ENCODE results near the gene LINC01488. TPM values are rescaled to one million over a fixed set of nuclear protein-coding genes. Genes with fewer than 3 reads are reported as not detected.

LINC01488 gene
- total and polyA plus RNA-seq, 4 donors, result not detected

DNA sequence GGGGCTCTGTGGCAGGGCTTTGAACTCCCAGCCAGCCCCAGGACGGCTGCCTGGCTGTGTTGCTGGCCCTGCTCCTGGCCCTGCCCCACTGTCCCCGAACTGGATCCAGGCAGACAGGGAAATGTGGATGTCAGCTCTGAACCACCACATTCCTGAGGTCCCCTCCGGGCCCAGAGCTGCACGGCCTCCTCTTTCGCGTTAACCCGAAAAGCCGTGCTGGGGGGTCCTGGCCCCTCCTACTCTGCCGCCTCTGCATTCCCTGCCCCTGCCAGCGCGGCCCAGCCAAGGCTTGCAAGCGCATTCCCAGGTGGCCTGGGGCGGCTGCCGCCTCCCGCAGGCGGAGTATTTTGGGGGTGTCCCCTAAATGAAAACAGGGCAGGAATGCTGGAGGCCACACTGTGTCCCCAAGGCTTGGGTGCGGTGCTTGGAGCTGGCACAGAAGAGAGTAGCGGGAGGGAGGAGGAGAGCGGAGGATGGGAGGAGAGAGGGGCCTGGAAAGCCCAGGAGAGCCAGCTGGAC lies 5.4 kb downstream of the LINC01488 start:
- peak; percentile 43 for ATAC-seq (ENCODE audit: low FRiP score)

DNA sequence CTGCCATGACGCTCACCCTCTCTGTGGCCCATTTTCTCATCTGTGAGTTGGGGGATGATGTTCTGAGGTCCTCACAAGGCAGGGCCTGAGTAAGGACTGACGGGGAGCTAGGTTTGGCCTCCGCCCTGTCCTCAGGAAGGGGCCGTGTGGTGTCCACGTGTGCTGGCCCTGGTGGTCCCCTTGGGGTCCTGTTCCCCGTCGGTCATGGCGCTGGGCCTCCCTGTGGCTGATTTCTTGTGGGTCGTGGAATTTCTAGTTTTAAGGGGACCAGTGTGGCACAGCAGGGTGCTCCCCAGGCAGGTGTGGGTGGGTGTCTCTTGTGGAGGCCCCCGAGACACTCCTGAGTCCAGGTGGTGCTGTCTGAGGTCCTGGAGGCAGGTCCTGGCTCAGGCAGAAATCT lies 5.9 kb downstream of the LINC01488 start:
- Histone ChIP-seq H3K9me3 (ENCODE audit: control insufficient read depth, low read length) (no peaks in the 10 kb centered on the region), H3K27ac (ENCODE audit: low read depth in 1 of 2, low read length in 2 of 2) (no peak overlapping the region), H3K27me3 (ENCODE audit: control insufficient read depth in 1 of 2, insufficient read depth in 2 of 2, low read length in 1 of 2) (no peaks in the 10 kb centered on the region), H3K4me1 (ENCODE audit: control insufficient read depth in 1 of 2, insufficient read depth in 2 of 2, low read length in 2 of 2) (no peaks in the 10 kb centered on the region), H3K36me3 (ENCODE audit: control insufficient read depth in 1 of 2, insufficient read depth in 2 of 2, low read length in 1 of 2) (no peaks in the 10 kb centered on the region), H3K4me3 (ENCODE audit: low read length in 2 of 2) (no peak overlapping the region)
- ATAC-seq (ENCODE audit: low FRiP score) (no peak), DNase-seq (peak; percentile 33 to 50)
- 90 to 97% methylated on average over 10 of the region's 10 CpGs for WGBS, 2 donors
- intact Hi-C loops (cut with DNase I), result no loop called here

More for the DNA sequence above, 5.4 kb downstream of the LINC01488 start:
- Histone ChIP-seq H3K36me3 (ENCODE audit: control insufficient read depth in 1 of 2, insufficient read depth in 2 of 2, low read length in 1 of 2) (no peaks in the 10 kb centered on the region), H3K4me3 (ENCODE audit: low read length in 2 of 2) (no peak overlapping the region), H3K27me3 (ENCODE audit: control insufficient read depth in 1 of 2, insufficient read depth in 2 of 2, low read length in 1 of 2) (no peaks in the 10 kb centered on the region), H3K9me3 (ENCODE audit: control insufficient read depth, low read length) (no peaks in the 10 kb centered on the region), H3K4me1 (ENCODE audit: control insufficient read depth in 1 of 2, insufficient read depth in 2 of 2, low read length in 2 of 2) (no peaks in the 10 kb centered on the region), H3K27ac (ENCODE audit: low read depth in 1 of 2, low read length in 2 of 2) (no peak overlapping the region)
- DNase-seq, result peak; percentile 54 to 84
- WGBS, 2 donors, result 18 to 19% methylated on average over 18 to 19 of the region's 19 CpGs
- intact Hi-C loops (cut with DNase I), result no loop called here

DNA sequence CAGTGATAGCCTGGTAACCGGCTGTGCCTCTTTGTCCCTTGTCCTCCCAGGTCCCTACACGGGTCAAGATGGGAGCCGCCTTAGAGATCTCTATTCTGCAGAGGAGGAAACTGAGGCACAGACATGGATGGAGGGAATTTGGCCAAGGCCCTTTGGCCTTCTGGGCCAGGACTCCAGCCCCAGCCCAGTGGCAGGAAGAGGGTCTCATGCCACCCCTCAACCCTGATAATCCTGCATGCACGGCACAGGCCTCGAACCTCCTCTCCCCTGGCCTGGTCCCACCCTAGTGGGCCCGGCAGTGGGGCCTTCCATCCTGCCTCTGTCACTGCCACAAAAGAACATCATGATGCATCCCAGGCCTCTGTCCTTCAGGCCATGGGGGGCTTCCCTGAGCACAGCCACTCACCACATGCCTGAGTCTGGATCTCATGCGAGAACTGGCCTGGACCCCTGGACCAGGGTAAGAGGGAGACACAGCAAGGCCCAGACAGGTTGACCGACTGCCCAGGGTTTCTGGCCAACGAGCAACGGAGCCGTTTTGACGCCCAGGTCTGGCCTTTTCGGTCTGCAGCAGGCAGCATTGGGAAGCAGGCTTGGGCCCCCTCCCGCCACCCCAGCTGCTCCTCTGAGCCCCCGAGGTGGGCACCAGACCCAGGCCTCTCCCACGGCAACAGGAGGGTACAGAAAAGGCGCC lies 6.5 kb downstream of the LINC01488 start:
- H3K4me1 ChIP-seq (ENCODE audit: control insufficient read depth in 1 of 2, insufficient read depth in 2 of 2, low read length in 2 of 2), result no peaks in the 10 kb centered on the region
- no peaks in the 10 kb centered on the region for H3K36me3 ChIP-seq (ENCODE audit: control insufficient read depth in 1 of 2, insufficient read depth in 2 of 2, low read length in 1 of 2)
- H3K4me3 ChIP-seq (ENCODE audit: low read length in 2 of 2), result no peak overlapping the region
- ATAC-seq (ENCODE audit: low FRiP score) (no peak), DNase-seq (peak; percentile 40 to 62)
- intact Hi-C loops (cut with DNase I), result no loop called here
- H3K9me3 ChIP-seq (ENCODE audit: control insufficient read depth, low read length), result no peaks in the 10 kb centered on the region
- 94 to 96% methylated on average over 17 of the region's 17 CpGs for WGBS, 2 donors
- no peaks in the 10 kb centered on the region for H3K27me3 ChIP-seq (ENCODE audit: control insufficient read depth in 1 of 2, insufficient read depth in 2 of 2, low read length in 1 of 2)
- no peak overlapping the region for H3K27ac ChIP-seq (ENCODE audit: low read depth in 1 of 2, low read length in 2 of 2)

DNA sequence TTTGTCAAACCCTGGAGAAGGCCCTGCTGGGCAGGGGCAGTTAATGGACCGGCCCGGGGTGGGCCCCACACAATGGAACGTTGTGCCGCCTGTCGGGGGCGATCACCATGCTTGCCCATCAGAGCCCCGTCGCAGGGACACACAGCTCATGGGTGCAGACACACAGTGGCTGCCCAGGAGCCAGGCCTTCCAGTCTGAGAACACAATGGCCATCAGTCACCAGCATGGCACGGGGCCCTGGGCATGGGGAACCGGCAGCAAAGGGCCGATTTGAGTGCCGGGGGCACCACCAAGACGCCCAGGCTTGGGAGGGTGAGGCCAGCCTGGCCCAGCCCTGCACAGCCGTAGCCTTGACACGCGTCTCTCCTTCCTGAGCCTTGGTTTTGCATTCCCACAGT lies 7.1 kb downstream of the LINC01488 start:
- Histone ChIP-seq H3K4me3 (ENCODE audit: low read length in 2 of 2) (no peak overlapping the region), H3K4me1 (ENCODE audit: control insufficient read depth in 1 of 2, insufficient read depth in 2 of 2, low read length in 2 of 2) (no peaks in the 10 kb centered on the region), H3K27me3 (ENCODE audit: control insufficient read depth in 1 of 2, insufficient read depth in 2 of 2, low read length in 1 of 2) (no peaks in the 10 kb centered on the region), H3K27ac (ENCODE audit: low read depth in 1 of 2, low read length in 2 of 2) (no peak overlapping the region), H3K36me3 (ENCODE audit: control insufficient read depth in 1 of 2, insufficient read depth in 2 of 2, low read length in 1 of 2) (no peaks in the 10 kb centered on the region), H3K9me3 (ENCODE audit: control insufficient read depth, low read length) (no peaks in the 10 kb centered on the region)
- 73 to 85% methylated on average over 16 of the region's 16 CpGs for WGBS, 2 donors
- DNase-seq (peak in 1 of 2 donors; percentile 73), ATAC-seq (ENCODE audit: low FRiP score) (no peak)
- intact Hi-C loops (cut with DNase I), result no loop called here

DNA sequence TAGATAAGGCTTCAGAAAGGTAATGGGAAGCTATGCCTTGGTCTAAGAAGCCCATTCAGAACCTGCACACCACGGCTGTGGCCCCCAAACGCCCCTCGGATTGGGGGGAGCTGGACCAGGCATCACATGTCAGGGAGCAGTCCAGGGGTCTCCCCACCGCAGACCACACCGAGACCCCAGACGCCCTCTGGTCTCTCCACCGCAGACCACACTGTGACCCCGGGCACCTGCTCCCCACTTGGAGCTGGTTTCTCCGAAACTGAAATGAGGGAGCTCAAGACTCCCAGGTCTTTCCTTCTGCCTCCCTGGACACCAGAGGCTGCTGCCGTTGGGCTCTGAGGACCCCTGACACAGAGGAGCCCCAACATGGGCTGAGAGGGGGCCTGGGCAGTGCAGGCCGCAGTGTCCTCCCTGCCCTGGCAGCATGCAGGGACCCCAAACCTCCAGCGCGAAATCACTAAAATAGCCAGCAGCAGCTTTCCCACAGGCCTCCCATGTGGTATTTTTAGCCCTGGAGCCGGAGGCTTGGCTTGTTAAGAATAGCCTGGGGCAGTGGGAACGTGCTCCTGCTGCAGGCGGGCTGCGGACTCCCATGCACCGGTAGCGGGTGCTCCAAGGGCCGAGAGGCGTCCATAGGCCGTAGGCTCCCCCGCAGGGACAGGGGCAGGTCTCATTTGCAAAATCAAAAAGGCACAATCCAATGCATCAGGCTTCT lies 7.7 kb downstream of the LINC01488 start:
- no peaks in the 10 kb centered on the region for H3K36me3 ChIP-seq (ENCODE audit: control insufficient read depth in 1 of 2, insufficient read depth in 2 of 2, low read length in 1 of 2)
- 28 to 32% methylated on average over 23 of the region's 23 CpGs for WGBS, 2 donors
- H3K4me3 ChIP-seq (ENCODE audit: low read length in 2 of 2), result no peak overlapping the region
- no peaks in the 10 kb centered on the region for H3K4me1 ChIP-seq (ENCODE audit: control insufficient read depth in 1 of 2, insufficient read depth in 2 of 2, low read length in 2 of 2)
- H3K27me3 ChIP-seq (ENCODE audit: control insufficient read depth in 1 of 2, insufficient read depth in 2 of 2, low read length in 1 of 2), result no peaks in the 10 kb centered on the region
- H3K9me3 ChIP-seq (ENCODE audit: control insufficient read depth, low read length), result no peaks in the 10 kb centered on the region
- intact Hi-C loops (cut with DNase I), result no loop called here
- DNase-seq, result peak; percentile 52 to 78
- H3K27ac ChIP-seq (ENCODE audit: low read depth in 1 of 2, low read length in 2 of 2), result peak overlapping the region in 1 of 2 donors; percentile 11
- peak; percentile 42 for ATAC-seq (ENCODE audit: low FRiP score)

DNA sequence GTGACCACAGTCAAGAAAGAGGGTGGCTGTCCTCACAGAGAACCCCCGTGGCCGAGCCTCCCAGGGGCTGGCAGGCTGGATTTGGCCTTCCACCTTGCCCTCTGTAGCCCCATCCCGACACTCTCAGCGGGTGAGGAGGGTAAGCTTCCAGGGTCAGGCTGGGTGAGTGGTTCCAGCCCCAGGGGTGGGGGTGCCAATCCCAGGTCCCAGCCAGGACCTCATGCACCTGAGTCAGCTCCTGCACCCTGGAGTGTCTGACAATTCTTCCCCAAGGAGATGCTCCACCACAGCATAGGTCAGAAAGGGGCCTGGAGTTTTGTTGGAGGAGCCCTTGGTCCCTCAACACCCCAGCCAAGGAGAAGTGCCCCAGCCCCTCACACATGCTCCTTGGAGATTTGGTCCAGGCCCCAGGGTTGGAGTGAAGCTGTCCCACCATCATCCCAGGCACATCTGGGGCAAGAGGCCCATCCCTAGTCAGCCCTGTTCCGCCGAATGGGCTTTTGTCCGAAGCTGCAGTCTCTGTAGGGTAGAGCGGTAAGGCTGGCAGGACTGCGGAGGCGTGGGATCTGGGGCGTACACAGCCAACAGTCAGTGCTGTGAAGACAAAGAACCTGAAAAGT lies 8.4 kb downstream of the LINC01488 start:
- no peak for ATAC-seq (ENCODE audit: low FRiP score)
- 79 to 83% methylated on average over 11 of the region's 11 CpGs for WGBS, 2 donors
- intact Hi-C loops (cut with DNase I), result no loop called here

DNA sequence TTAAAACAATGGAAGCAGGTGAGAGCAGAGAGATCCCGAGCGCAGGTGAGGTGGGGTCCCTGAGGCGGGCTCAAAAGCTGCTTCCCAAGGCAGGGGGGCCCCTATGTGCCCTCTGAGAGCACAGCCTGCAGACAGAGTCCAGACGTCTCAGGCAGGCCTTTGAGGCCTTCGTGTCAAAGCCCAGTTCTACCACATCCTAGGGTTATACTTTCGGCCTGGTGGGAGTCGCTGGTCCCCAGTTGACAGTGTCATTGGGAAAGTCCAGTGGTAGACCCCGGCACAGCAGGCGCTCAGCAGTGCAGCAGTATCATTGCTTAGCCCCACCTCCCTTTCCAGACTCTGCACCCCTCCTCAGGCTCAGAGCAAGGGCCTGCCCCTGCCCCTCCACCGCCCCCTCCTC lies 9.1 kb downstream of the LINC01488 start:
- Histone ChIP-seq H3K9me3 (ENCODE audit: control insufficient read depth, low read length) (no peaks in the 10 kb centered on the region), H3K27me3 (ENCODE audit: control insufficient read depth in 1 of 2, insufficient read depth in 2 of 2, low read length in 1 of 2) (no peaks in the 10 kb centered on the region), H3K27ac (ENCODE audit: low read depth in 1 of 2, low read length in 2 of 2) (no peak overlapping the region), H3K36me3 (ENCODE audit: control insufficient read depth in 1 of 2, insufficient read depth in 2 of 2, low read length in 1 of 2) (no peaks in the 10 kb centered on the region), H3K4me1 (ENCODE audit: control insufficient read depth in 1 of 2, insufficient read depth in 2 of 2, low read length in 2 of 2) (no peaks in the 10 kb centered on the region), H3K4me3 (ENCODE audit: low read length in 2 of 2) (no peak overlapping the region)
- ATAC-seq (ENCODE audit: low FRiP score) (no peak), DNase-seq (peak in 1 of 2 donors; percentile 28)
- WGBS, 2 donors, result 97% methylated on average over 10 of the region's 10 CpGs
- intact Hi-C loops (cut with DNase I), result no loop called here

More for the DNA sequence above, 8.4 kb downstream of the LINC01488 start:
- Histone ChIP-seq H3K27me3 (ENCODE audit: control insufficient read depth in 1 of 2, insufficient read depth in 2 of 2, low read length in 1 of 2) (no peaks in the 10 kb centered on the region), H3K36me3 (ENCODE audit: control insufficient read depth in 1 of 2, insufficient read depth in 2 of 2, low read length in 1 of 2) (no peaks in the 10 kb centered on the region), H3K9me3 (ENCODE audit: control insufficient read depth, low read length) (no peaks in the 10 kb centered on the region), H3K4me1 (ENCODE audit: control insufficient read depth in 1 of 2, insufficient read depth in 2 of 2, low read length in 2 of 2) (no peaks in the 10 kb centered on the region), H3K4me3 (ENCODE audit: low read length in 2 of 2) (no peak overlapping the region), H3K27ac (ENCODE audit: low read depth in 1 of 2, low read length in 2 of 2) (no peak overlapping the region)
- DNase-seq, result peak; percentile 33 to 61

DNA sequence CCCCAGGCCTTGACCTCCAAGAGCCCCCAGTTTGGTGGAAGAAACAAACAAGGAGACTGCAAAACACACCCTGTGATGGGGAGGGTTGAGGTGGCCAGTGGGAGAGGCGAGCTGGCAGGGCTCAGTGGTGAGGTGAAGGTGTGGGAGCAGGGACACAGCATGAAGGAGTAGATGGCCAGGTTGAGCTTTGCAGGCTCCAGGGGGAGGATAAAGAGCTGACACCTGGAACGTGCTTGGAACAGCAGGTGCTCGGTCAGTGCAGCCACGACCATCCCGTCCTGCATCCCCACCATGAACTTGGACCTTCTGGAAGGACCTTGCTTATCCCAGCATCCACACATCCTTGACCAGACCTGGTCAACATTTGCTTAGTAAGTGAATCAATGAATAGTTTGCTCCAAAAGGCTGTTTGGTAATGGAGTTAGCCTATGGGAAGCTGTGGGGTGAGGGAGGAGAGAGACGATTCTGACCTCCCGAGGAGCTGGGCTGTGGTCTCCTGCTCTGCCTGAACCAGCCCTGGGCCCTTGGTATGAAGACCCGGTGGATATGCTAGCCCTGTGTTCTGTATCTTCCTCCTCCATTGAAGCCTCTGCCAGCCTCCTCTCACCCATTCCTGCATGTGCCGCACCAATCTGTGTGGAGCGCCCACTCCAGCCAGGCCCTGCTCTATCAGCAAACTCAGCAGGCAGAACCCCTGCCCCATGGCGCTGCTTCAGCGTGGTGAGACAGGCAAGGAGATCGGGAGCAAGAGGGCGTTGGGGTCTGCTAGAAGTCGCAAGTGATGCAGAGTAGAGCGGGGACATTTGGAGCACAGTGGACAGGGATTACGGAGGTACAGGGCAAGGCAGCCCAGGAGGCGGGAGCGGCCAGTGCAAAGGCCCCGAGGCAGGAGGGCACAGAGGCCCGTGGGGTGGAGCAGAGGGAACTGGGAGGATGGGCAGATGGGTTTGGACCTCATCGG lies 9.9 kb downstream of the LINC01488 start:
- Histone ChIP-seq H3K27me3 (ENCODE audit: control insufficient read depth in 1 of 2, insufficient read depth in 2 of 2, low read length in 1 of 2) (no peaks in the 10 kb centered on the region), H3K4me3 (ENCODE audit: low read length in 2 of 2) (no peak overlapping the region), H3K36me3 (ENCODE audit: control insufficient read depth in 1 of 2, insufficient read depth in 2 of 2, low read length in 1 of 2) (no peaks in the 10 kb centered on the region), H3K9me3 (ENCODE audit: control insufficient read depth, low read length) (no peaks in the 10 kb centered on the region), H3K4me1 (ENCODE audit: control insufficient read depth in 1 of 2, insufficient read depth in 2 of 2, low read length in 2 of 2) (no peaks in the 10 kb centered on the region), H3K27ac (ENCODE audit: low read depth in 1 of 2, low read length in 2 of 2) (no peak overlapping the region)
- peak; percentile 26 to 63 for DNase-seq
- WGBS, 2 donors, result 93% methylated on average over 22 of the region's 22 CpGs
- intact Hi-C loops (cut with DNase I), result no loop called here
- no peak for ATAC-seq (ENCODE audit: low FRiP score)

Measured in aorta (tissue), 5 donors.